NB4 (cell line): Measurements from ENCODE around the gene ITGA4.

ENCODE experiments used
- DNase-seq: peaks from one replicate; pipeline ENCODE4 v3.0.0; 2010; ENCODE audit warnings: low read depth
- H3K4me3 ChIP-seq: one replicate; pipeline ENCODE4 v1.5.1; 2011; ENCODE audit warnings: mild to moderate bottlenecking, low read depth, low read length, moderate library complexity
- MYC ChIP-seq: IDR thresholded peaks from 2 replicates; pipeline ENCODE4 v1.6.1; 2011; ENCODE audit warnings: low read depth, low read length
- POLR2A ChIP-seq: IDR thresholded peaks from 2 replicates; pipeline ENCODE4 v1.6.1; 2011; ENCODE audit warnings: mild to moderate bottlenecking; ENCODE audit not compliant: insufficient read length; ENCODE audit errors: extremely low read depth
- TF ChIP-seq, protein P1 (sequence below): IDR thresholded peaks from 2 replicates; pipeline ENCODE4 v1.6.1; 2011; ENCODE audit warnings: low read depth, low read length
- TF ChIP-seq, protein P2 (sequence below): IDR thresholded peaks from one replicate; pipeline ENCODE4 v1.5.1; 2012; ENCODE audit warnings: low read depth, low read length

Gene ITGA4

DNA sequence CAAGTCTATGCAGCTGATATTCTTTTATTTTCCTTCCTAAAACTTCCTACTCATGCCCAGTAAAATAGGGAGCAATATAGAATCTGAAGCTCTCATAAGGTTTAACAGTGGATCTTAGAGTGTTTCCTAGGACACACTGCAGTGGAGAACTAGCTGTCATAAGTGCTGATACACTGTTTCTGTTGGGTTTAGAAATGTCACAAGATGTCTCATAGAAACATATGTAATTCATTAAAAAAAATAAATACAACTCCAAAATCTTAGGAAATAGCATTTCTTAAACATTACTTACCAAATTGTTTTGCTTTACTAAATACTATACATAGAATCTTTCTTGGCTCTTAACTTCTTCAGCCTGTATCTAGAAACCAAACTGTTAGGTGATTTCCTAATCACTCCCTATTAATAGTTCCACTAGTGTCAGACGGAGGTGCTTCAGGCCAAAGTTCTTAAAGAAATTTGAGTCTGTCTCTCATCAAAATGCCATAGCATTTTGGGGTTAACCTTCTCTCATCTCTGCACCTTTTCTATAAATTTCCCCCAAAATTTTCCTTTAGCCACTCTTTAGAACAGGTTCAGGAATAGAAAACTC lies 106.0 kb downstream of the ITGA4 start:
- TF ChIP-seq, protein P1, sequence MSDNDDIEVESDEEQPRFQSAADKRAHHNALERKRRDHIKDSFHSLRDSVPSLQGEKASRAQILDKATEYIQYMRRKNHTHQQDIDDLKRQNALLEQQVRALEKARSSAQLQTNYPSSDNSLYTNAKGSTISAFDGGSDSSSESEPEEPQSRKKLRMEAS, result no peak
- no peak for TF ChIP-seq MYC
- TF ChIP-seq, protein P2, sequence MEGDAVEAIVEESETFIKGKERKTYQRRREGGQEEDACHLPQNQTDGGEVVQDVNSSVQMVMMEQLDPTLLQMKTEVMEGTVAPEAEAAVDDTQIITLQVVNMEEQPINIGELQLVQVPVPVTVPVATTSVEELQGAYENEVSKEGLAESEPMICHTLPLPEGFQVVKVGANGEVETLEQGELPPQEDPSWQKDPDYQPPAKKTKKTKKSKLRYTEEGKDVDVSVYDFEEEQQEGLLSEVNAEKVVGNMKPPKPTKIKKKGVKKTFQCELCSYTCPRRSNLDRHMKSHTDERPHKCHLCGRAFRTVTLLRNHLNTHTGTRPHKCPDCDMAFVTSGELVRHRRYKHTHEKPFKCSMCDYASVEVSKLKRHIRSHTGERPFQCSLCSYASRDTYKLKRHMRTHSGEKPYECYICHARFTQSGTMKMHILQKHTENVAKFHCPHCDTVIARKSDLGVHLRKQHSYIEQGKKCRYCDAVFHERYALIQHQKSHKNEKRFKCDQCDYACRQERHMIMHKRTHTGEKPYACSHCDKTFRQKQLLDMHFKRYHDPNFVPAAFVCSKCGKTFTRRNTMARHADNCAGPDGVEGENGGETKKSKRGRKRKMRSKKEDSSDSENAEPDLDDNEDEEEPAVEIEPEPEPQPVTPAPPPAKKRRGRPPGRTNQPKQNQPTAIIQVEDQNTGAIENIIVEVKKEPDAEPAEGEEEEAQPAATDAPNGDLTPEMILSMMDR, result no peak
- no peak for TF ChIP-seq POLR2A
- DNase-seq, result no peak

DNA sequence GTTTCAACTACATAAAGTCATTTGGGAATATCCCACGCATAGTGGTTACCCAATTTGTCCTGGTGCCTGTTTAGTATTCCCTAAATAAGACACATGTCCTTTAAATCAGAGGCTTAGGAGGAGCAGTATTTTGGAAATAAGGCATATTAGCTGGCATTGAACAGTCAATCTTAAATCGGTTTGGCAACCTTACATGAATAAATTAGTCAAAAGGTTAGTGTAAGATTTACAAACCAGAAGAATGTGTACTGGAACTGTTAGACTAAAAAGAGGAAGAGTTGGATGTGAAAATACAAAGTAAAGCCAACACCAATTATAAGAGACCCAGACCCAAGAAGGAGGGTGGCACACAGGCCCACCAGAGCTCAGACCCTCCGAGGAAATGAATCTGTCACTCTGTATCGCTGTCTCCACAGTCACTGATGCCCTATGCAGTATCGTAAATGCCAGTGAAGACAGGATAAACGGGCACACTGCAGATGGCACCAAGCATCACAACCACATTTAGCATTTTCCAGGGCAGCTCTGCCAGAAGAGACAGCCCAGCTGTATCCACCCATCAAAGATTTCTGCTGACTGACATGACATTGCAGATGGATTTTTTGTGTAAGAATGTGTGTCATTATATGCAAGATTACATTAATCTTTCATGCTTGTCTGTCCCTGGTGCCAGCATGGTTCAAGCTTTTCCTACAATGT lies 109.3 kb downstream of the ITGA4 start:
- DNase-seq, result no peak

More for the DNA sequence above, 106.0 kb downstream of the ITGA4 start:
- no peak overlapping the region for H3K4me3 ChIP-seq

DNA sequence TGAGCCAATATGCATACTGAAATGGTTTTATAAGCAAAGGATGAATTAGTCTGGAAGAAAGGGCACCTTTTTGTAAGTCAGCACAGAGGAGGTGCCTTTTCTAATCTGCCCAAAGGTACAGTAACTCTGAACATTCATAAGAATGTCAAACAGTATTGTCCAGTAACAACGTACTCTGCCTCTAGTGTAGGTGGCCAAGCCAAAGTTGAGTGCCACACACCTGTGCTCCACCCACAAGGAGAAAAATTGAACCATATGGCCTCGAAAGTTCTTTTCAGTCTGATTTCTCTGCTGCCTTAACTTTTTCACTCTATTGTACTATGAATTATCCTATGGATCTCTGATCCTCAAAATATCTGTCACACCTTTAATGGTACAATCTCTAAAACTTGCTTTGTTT lies 112.9 kb downstream of the ITGA4 start:
- no peak for DNase-seq
- TF ChIP-seq, protein P1, result no peak
- TF ChIP-seq MYC (no peak), POLR2A (no peak)
- TF ChIP-seq, protein P2, result no peak
- H3K4me3 ChIP-seq, result no peak overlapping the region

More for the DNA sequence above, 109.3 kb downstream of the ITGA4 start:
- no peak overlapping the region for H3K4me3 ChIP-seq
- TF ChIP-seq POLR2A (no peak), MYC (no peak)
- TF ChIP-seq, protein P1, result no peak
- TF ChIP-seq, protein P2, result no peak

DNA sequence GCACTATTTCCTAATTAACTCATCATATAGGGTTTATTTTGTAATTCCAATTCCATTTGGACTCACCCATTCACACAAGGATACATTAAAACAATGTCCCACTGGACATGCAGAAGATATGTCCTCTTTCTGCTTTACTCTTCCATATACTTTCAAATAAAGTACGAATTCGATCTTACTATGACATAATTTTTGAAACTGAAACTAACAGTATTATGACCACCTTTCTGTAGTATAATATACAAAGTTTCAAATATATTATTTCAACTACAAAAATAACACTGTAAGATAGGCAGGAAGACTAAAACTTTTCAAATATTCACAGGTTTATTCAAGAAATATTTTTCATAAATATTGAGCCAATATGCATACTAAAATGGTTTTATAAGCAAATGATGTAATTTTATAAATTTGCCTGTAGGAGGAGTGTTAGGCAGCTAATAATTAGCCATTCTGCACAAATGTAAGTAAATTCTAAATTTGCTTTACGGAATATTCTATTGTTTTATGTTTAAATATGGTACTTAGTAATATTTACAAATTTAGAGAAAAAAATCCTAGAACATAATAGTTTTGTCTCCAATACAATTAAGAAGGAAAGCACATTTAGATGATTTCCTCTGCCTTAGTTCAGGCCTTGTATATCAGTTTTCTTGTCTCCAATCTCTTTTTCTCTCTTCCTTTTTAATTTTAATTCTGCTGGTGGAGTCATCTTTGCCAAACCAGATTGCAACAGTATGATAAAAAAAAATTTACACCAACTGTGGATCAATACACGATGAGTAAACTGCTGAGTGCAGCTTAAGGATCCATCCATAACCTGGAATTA lies 113.9 kb downstream of the ITGA4 start:
- peak; percentile 31 for DNase-seq
- peak overlapping the region; percentile 25 for H3K4me3 ChIP-seq
- TF ChIP-seq, protein P2, result peak; percentile 9
- no peak for TF ChIP-seq MYC

DNA sequence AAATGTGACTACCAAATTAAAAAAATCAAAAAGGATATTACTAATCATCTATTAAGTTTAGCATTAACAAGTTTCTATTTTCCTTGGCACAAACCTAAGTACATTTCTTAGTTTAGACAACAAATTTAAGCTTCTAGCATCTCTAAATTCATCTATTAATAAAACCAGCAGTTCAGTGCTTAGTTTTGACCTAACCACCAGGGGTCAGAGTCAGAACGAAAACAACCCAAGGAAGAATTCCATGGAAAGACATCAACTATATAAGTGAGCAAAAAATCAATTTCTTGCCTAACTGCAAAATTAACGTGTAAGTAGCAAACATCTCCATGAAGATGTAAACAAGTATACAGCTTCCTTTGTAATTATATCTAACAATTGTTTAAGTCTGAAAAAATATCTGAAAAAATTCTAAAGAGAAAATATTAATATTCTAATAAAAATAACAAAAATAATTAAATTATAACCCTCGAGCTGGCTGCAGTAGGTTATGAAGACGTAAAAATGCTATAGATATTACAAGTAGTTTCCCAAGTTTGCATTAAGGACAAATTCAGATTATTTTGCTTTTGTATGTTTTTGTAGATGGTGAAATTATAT lies 116.1 kb downstream of the ITGA4 start:
- TF ChIP-seq, protein P1, result no peak
- TF ChIP-seq, protein P2, result peak; percentile 42
- peak; percentile 51 for DNase-seq
- no peak overlapping the region for H3K4me3 ChIP-seq
